ENCODE results near the gene FAM156B.
"Not testable (repeated sequence)": the region's sequence is repeated elsewhere in the genome, so short reads cannot be mapped to it uniquely, and the experiment has no call there.

GRCh38 chrX:52935470-52935784, 38.3 kb downstream of the FAM156B start:
- TF ChIP-seq POLR2A, CTCF (IDR thresholded peaks at IDR 0.05): not testable (repeated sequence)

Measured in body of pancreas (tissue), 4 donors.